ENCODE results near the gene AQP2. TPM values are rescaled to one million over a fixed set of nuclear protein-coding genes. Genes with fewer than 3 reads are reported as not detected.
A peak's percentile ranks its signal among the peaks of the same experiment; 100 is the strongest.

Gene AQP2
- polyA plus RNA-seq (ENCODE audit: low read depth in 6 of 6) = not detected

- ATAC-seq (ENCODE audit: low read depth in 2 of 2) = no peak
These were observed at the start of gene AQP2 for GRCh38 chr12:49950273-49951251. Gene AQP2, plus strand, starts transcription at chr12:49950737. Its CDS starts 94 bp downstream, at chr12:49950831.

GRCh38 chr12:49901026-49901425 lies 49.5 kb upstream of the AQP2 start:
- no peaks in the 10 kb centered on the region for H3K36me3 Mint-ChIP-seq
- DNase-seq = no peak
- no peak overlapping the region for H3K27ac Mint-ChIP-seq
- no peak for ATAC-seq (ENCODE audit: low read depth in 2 of 2)
- H3K4me3 Mint-ChIP-seq = no peak overlapping the region
- peaks cover 13 to 18% (median 15%) of the 10 kb centered on the region in 3 donors for H3K4me1 Mint-ChIP-seq
- peaks cover 12 to 74% (median 56%) of the 10 kb centered on the region in 3 donors for H3K27me3 Mint-ChIP-seq
- H3K9me3 Mint-ChIP-seq = no peaks in the 10 kb centered on the region

More at GRCh38 chr12:49950273-49951251, at the start of gene AQP2:
- Mint-ChIP-seq H3K4me1 (peaks cover 3 to 7% (median 4%) of the 10 kb centered on the region in 3 donors), H3K36me3 (no peaks in the 10 kb centered on the region), H3K27me3 (peaks cover 35 to 57% (median 37%) of the 10 kb centered on the region in 3 donors), H3K9me3 (no peaks in the 10 kb centered on the region), H3K27ac (peak within 1 kb of the TSS in 2 of 6 donors; percentile 42 to 72), H3K4me3 (no peak within 1 kb of the TSS)
- DNase-seq = no peak

GRCh38 chr12:49901986-49902385 lies 48.6 kb upstream of the AQP2 start:
- Mint-ChIP-seq H3K27me3 (peaks cover 17 to 78% (median 61%) of the 10 kb centered on the region in 3 donors), H3K36me3 (no peaks in the 10 kb centered on the region), H3K9me3 (no peaks in the 10 kb centered on the region), H3K27ac (peak overlapping the region in 2 of 6 donors; percentile 66 to 83), H3K4me3 (peak overlapping the region in 3 of 8 donors; percentile 4 to 75 (median 43)), H3K4me1 (peaks cover 13 to 18% (median 15%) of the 10 kb centered on the region in 3 donors)
- ATAC-seq (ENCODE audit: low read depth in 2 of 2) (no peak), DNase-seq (no peak)

- H3K4me1 Mint-ChIP-seq = peaks cover 13 to 18% (median 15%) of the 10 kb centered on the region in 3 donors
- ATAC-seq (ENCODE audit: low read depth in 2 of 2) (no peak), DNase-seq (no peak)
- H3K36me3 Mint-ChIP-seq = no peaks in the 10 kb centered on the region
- H3K27me3 Mint-ChIP-seq = peaks cover 23 to 76% (median 68%) of the 10 kb centered on the region in 3 donors
- peak overlapping the region in 5 of 8 donors; percentile 55 to 82 (median 75) for H3K4me3 Mint-ChIP-seq
- H3K9me3 Mint-ChIP-seq = no peaks in the 10 kb centered on the region
- peak overlapping the region in 1 of 6 donors; percentile 66 for H3K27ac Mint-ChIP-seq
These were observed 47.9 kb upstream of the AQP2 start for GRCh38 chr12:49902399-49903350.

- H3K4me1 Mint-ChIP-seq = peaks cover 13 to 18% (median 13%) of the 10 kb centered on the region in 3 donors
- peak overlapping the region in 1 of 6 donors; percentile 76 for H3K27ac Mint-ChIP-seq
- no peak for ATAC-seq (ENCODE audit: low read depth in 2 of 2)
- no peaks in the 10 kb centered on the region for H3K9me3 Mint-ChIP-seq
- peaks cover 23 to 72% (median 64%) of the 10 kb centered on the region in 3 donors for H3K27me3 Mint-ChIP-seq
- peak overlapping the region in 7 of 8 donors; percentile 45 to 82 (median 74) for H3K4me3 Mint-ChIP-seq
- DNase-seq = no peak
- H3K36me3 Mint-ChIP-seq = no peaks in the 10 kb centered on the region
These were observed 47.2 kb upstream of the AQP2 start for GRCh38 chr12:49903351-49903699.

- Mint-ChIP-seq H3K27me3 (peaks cover 23 to 69% (median 60%) of the 10 kb centered on the region in 3 donors), H3K36me3 (no peaks in the 10 kb centered on the region), H3K27ac (peak within 1 kb of the TSS in 2 of 6 donors; percentile 1 to 76), H3K4me3 (peak within 1 kb of the TSS; percentile 37 to 93 (median 80)), H3K4me1 (peaks cover 12 to 18% (median 13%) of the 10 kb centered on the region in 3 donors), H3K9me3 (no peaks in the 10 kb centered on the region)
- ATAC-seq (ENCODE audit: low read depth in 2 of 2) (peak; percentile 52 to 72), DNase-seq (peak; percentile 19)
These were observed 46.7 kb upstream of the AQP2 start, which contains the start of gene FAIM2 for GRCh38 chr12:49903700-49904423. Gene FAIM2, minus strand, starts transcription at chr12:49903900. Its CDS starts 108 bp downstream, at chr12:49903792.

- Mint-ChIP-seq H3K27me3 (peaks cover 23 to 62% (median 59%) of the 10 kb centered on the region in 3 donors), H3K27ac (peak overlapping the region in 1 of 6 donors; percentile 1), H3K4me3 (peak overlapping the region; percentile 37 to 93 (median 80)), H3K9me3 (no peaks in the 10 kb centered on the region), H3K4me1 (peaks cover 12 to 18% (median 13%) of the 10 kb centered on the region in 3 donors), H3K36me3 (no peaks in the 10 kb centered on the region)
- no peak for DNase-seq
- ATAC-seq (ENCODE audit: low read depth in 2 of 2) = no peak
These were observed 45.9 kb upstream of the AQP2 start for GRCh38 chr12:49904601-49905000.

GRCh38 chr12:49905718-49906314 lies 44.7 kb upstream of the AQP2 start:
- Mint-ChIP-seq H3K4me3 (peak overlapping the region in 3 of 8 donors; percentile 3 to 64 (median 43)), H3K27ac (peak overlapping the region in 2 of 6 donors; percentile 16 to 72), H3K27me3 (peaks cover 20 to 52% (median 50%) of the 10 kb centered on the region in 3 donors), H3K4me1 (peaks cover 12 to 18% (median 13%) of the 10 kb centered on the region in 3 donors), H3K9me3 (no peaks in the 10 kb centered on the region), H3K36me3 (no peaks in the 10 kb centered on the region)
- no peak for DNase-seq
- no peak for ATAC-seq (ENCODE audit: low read depth in 2 of 2)

- Mint-ChIP-seq H3K27me3 (peaks cover 16 to 48% (median 37%) of the 10 kb centered on the region in 3 donors), H3K4me1 (peaks cover 9 to 18% (median 12%) of the 10 kb centered on the region in 3 donors), H3K27ac (peak overlapping the region in 1 of 6 donors; percentile 10), H3K36me3 (no peaks in the 10 kb centered on the region), H3K9me3 (no peaks in the 10 kb centered on the region), H3K4me3 (no peak overlapping the region)
- ATAC-seq (ENCODE audit: low read depth in 2 of 2) = no peak
- DNase-seq = no peak
These were observed 43.2 kb upstream of the AQP2 start for GRCh38 chr12:49907352-49907751.

GRCh38 chr12:49909356-49909755 lies 41.2 kb upstream of the AQP2 start:
- ATAC-seq (ENCODE audit: low read depth in 2 of 2) (no peak), DNase-seq (no peak)
- H3K27ac Mint-ChIP-seq = no peak overlapping the region
- no peaks in the 10 kb centered on the region for H3K9me3 Mint-ChIP-seq
- H3K4me1 Mint-ChIP-seq = peaks cover 4 to 8% (median 4%) of the 10 kb centered on the region in 3 donors
- no peaks in the 10 kb centered on the region for H3K36me3 Mint-ChIP-seq
- no peak overlapping the region for H3K4me3 Mint-ChIP-seq
- H3K27me3 Mint-ChIP-seq = peaks cover 16 to 46% (median 29%) of the 10 kb centered on the region in 3 donors

- peaks cover 0 to 4% (median 0%) of the 10 kb centered on the region in 3 donors for H3K4me1 Mint-ChIP-seq
- H3K27ac Mint-ChIP-seq = no peak overlapping the region
- peaks cover 16 to 41% (median 27%) of the 10 kb centered on the region in 3 donors for H3K27me3 Mint-ChIP-seq
- no peak for DNase-seq
- ATAC-seq (ENCODE audit: low read depth in 2 of 2) = no peak
- no peak overlapping the region for H3K4me3 Mint-ChIP-seq
- no peaks in the 10 kb centered on the region for H3K9me3 Mint-ChIP-seq
- no peaks in the 10 kb centered on the region for H3K36me3 Mint-ChIP-seq
These were observed 40.7 kb upstream of the AQP2 start for GRCh38 chr12:49909826-49910225.
